RWPE2 (cell line): ENCODE measurements around the gene CLCF1.

Experiments
- ATAC-seq: fragments of 200-7000 bp; cut with Tn5 transposase; 3 replicates; pipeline ENCODE4 v1.9.1; 2021; ENCODE audit warnings: low read depth
- DNase-seq: peaks from one replicate; pipeline ENCODE4 v3.0.0-alpha.2; 2020; ENCODE audit warnings: low spot score
- H3K27ac ChIP-seq: fragments of 450-650 bp; 2 replicates; pipeline ENCODE4 v1.5.1; 2017; ENCODE audit warnings: mild to moderate bottlenecking; ENCODE audit not compliant: poor library complexity, severe bottlenecking
- H3K27me3 ChIP-seq: fragments of 250-450 bp; sonication (Bioruptor Pico); 2 replicates; pipeline ENCODE4 v1.5.1; 2021; ENCODE audit warnings: mild to moderate bottlenecking, moderate library complexity; ENCODE audit not compliant: insufficient read depth, poor library complexity, severe bottlenecking
- H3K36me3 ChIP-seq: fragments of 250-450 bp; sonication (Bioruptor Pico); 2 replicates; pipeline ENCODE4 v1.5.1; 2020; ENCODE audit warnings: low read depth, mild to moderate bottlenecking, moderate library complexity
- H3K4me1 ChIP-seq: fragments of 250-450 bp; sonication (Bioruptor Pico); 2 replicates; pipeline ENCODE4 v1.5.1; 2021; ENCODE audit warnings: mild to moderate bottlenecking, moderate library complexity; ENCODE audit not compliant: insufficient read depth, poor library complexity, severe bottlenecking
- H3K4me3 ChIP-seq: fragments of 250-450 bp; sonication (Bioruptor Pico); 2 replicates; pipeline ENCODE4 v1.5.1; 2021; ENCODE audit warnings: mild to moderate bottlenecking, moderate library complexity; ENCODE audit not compliant: severe bottlenecking
- H3K9me3 ChIP-seq: fragments of 250-450 bp; sonication (Bioruptor Pico); 2 replicates; pipeline ENCODE4 v1.5.1; 2021; ENCODE audit warnings: mild to moderate bottlenecking, moderate library complexity; ENCODE audit not compliant: severe bottlenecking
- TF ChIP-seq, protein P1 (sequence below): fragments of 450-650 bp; IDR thresholded peaks from one replicate; pipeline ENCODE4 v1.5.1; 2017; ENCODE audit warnings: mild to moderate bottlenecking, moderate library complexity; ENCODE audit not compliant: poor library complexity, severe bottlenecking

CLCF1 gene

GRCh38 chr11:67408437-67409200 lies 35.2 kb upstream of the CLCF1 start:
- Histone ChIP-seq H3K9me3 (no peaks in the 10 kb centered on the region), H3K27me3 (no peaks in the 10 kb centered on the region), H3K36me3 (no peaks in the 10 kb centered on the region), H3K4me3 (no peak overlapping the region), H3K4me1 (no peaks in the 10 kb centered on the region), H3K27ac (no peak overlapping the region)
- no peak for DNase-seq
- TF ChIP-seq, protein P1, sequence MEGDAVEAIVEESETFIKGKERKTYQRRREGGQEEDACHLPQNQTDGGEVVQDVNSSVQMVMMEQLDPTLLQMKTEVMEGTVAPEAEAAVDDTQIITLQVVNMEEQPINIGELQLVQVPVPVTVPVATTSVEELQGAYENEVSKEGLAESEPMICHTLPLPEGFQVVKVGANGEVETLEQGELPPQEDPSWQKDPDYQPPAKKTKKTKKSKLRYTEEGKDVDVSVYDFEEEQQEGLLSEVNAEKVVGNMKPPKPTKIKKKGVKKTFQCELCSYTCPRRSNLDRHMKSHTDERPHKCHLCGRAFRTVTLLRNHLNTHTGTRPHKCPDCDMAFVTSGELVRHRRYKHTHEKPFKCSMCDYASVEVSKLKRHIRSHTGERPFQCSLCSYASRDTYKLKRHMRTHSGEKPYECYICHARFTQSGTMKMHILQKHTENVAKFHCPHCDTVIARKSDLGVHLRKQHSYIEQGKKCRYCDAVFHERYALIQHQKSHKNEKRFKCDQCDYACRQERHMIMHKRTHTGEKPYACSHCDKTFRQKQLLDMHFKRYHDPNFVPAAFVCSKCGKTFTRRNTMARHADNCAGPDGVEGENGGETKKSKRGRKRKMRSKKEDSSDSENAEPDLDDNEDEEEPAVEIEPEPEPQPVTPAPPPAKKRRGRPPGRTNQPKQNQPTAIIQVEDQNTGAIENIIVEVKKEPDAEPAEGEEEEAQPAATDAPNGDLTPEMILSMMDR = no peak
- no peak for ATAC-seq

GRCh38 chr11:67407688-67408163 lies 34.3 kb upstream of the CLCF1 start:
- Histone ChIP-seq H3K4me3 (no peak overlapping the region), H3K36me3 (no peaks in the 10 kb centered on the region), H3K27ac (no peak overlapping the region), H3K27me3 (no peaks in the 10 kb centered on the region), H3K4me1 (no peaks in the 10 kb centered on the region), H3K9me3 (no peaks in the 10 kb centered on the region)
- TF ChIP-seq, protein P1 = no peak
- ATAC-seq (no peak), DNase-seq (no peak)

DNA sequence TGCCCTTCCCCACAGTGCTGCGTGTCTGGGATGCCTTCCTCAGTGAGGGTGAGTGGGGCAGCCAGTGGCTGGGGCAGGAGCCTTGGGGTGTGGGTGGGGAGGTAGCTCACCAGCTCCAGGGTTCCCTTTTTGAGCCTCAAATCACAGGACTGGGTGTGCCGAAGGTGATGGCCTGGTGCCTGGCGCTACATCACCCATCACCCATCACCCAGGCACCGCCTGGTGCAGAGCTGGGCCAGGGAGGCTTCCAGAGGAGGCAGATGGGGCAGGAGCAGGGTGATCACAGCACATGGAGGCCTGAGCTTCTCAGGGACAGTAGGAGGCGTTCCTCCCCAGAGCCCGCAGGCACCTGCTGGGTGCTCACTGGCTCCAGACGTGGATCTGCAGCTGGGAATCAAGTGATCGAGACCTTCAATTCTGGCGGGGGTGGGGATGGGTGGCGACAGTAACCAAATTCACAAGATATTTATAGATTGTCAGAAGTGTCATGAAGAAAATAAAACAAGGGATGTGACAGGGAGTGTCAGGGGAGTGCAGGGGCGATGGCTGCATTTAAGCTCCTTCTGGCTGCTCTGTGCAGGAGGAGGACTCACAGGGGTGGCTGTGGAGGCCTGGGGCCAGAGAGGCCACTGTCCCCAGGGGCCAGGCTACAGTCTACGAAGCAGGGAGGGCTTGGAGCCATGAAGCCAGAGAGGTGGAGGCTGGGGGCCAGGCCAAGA lies 33.7 kb upstream of the CLCF1 start:
- 0 out of 3 replicates have a peak, but pooled peaks have one; percentile 20 for ATAC-seq
- no peak overlapping the region for H3K27ac ChIP-seq
- H3K9me3 ChIP-seq = no peaks in the 10 kb centered on the region
- no peaks in the 10 kb centered on the region for H3K4me1 ChIP-seq
- DNase-seq = no peak
- no peaks in the 10 kb centered on the region for H3K36me3 ChIP-seq
- H3K27me3 ChIP-seq = no peaks in the 10 kb centered on the region
- TF ChIP-seq, protein P1 = no peak
- H3K4me3 ChIP-seq = no peak overlapping the region

DNA sequence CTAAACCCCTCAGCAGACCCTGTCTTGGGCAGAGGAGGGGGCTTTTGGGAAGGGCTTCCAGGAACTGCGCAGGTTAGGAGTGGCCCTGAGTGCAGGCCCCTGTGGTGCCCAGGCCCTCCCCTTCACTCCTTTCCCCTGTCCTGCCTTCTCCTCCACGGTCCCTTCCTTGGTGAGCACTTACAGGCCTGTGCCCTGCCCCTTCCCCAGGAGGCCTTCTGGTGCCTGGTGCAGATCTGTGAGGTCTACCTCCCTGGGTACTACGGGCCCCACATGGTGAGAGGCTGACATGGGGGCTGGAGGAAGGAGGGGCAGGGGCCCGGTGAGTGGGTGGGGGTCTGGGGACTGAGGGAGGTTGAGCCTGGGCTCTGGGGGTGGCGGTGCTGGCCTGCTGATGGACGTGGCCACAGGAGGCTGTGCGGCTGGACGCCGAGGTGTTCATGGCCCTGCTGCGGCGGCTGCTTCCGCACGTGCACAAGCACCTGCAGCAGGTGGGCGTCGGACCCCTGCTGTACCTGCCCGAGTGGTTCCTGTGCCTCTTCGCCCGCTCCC lies 33.1 kb upstream of the CLCF1 start:
- TF ChIP-seq, protein P1 = no peak
- no peaks in the 10 kb centered on the region for H3K9me3 ChIP-seq
- no peak overlapping the region for H3K27ac ChIP-seq
- H3K36me3 ChIP-seq = no peaks in the 10 kb centered on the region
- H3K4me3 ChIP-seq = no peak overlapping the region
- H3K4me1 ChIP-seq = no peaks in the 10 kb centered on the region
- DNase-seq (no peak), ATAC-seq (no peak)
- no peaks in the 10 kb centered on the region for H3K27me3 ChIP-seq
